RWPE2 (cell line): ENCODE data around the gene BRAF.

Experiments used
- ATAC-seq: fragments of 200-7000 bp; cut with Tn5 transposase; 3 replicates; pipeline ENCODE4 v1.9.1; 2021; ENCODE audit warnings: low read depth
- DNase-seq: peaks from one replicate; pipeline ENCODE4 v3.0.0-alpha.2; 2020; ENCODE audit warnings: low spot score
- H3K27ac ChIP-seq: fragments of 450-650 bp; 2 replicates; pipeline ENCODE4 v1.5.1; 2017; ENCODE audit warnings: mild to moderate bottlenecking; ENCODE audit not compliant: poor library complexity, severe bottlenecking
- H3K27me3 ChIP-seq: fragments of 250-450 bp; sonication (Bioruptor Pico); 2 replicates; pipeline ENCODE4 v1.5.1; 2021; ENCODE audit warnings: mild to moderate bottlenecking, moderate library complexity; ENCODE audit not compliant: insufficient read depth, poor library complexity, severe bottlenecking
- H3K36me3 ChIP-seq: fragments of 250-450 bp; sonication (Bioruptor Pico); 2 replicates; pipeline ENCODE4 v1.5.1; 2020; ENCODE audit warnings: low read depth, mild to moderate bottlenecking, moderate library complexity
- H3K4me1 ChIP-seq: fragments of 250-450 bp; sonication (Bioruptor Pico); 2 replicates; pipeline ENCODE4 v1.5.1; 2021; ENCODE audit warnings: mild to moderate bottlenecking, moderate library complexity; ENCODE audit not compliant: insufficient read depth, poor library complexity, severe bottlenecking
- H3K4me3 ChIP-seq: fragments of 250-450 bp; sonication (Bioruptor Pico); 2 replicates; pipeline ENCODE4 v1.5.1; 2021; ENCODE audit warnings: mild to moderate bottlenecking, moderate library complexity; ENCODE audit not compliant: severe bottlenecking
- H3K9me3 ChIP-seq: fragments of 250-450 bp; sonication (Bioruptor Pico); 2 replicates; pipeline ENCODE4 v1.5.1; 2021; ENCODE audit warnings: mild to moderate bottlenecking, moderate library complexity; ENCODE audit not compliant: severe bottlenecking
- CTCF ChIP-seq: fragments of 450-650 bp; IDR thresholded peaks from one replicate; pipeline ENCODE4 v1.5.1; 2017; ENCODE audit warnings: mild to moderate bottlenecking, moderate library complexity; ENCODE audit not compliant: poor library complexity, severe bottlenecking

BRAF gene

GRCh38 chr7:140686921-140687320, 237.8 kb downstream of the BRAF start:
- no peak for ATAC-seq

GRCh38 chr7:140685407-140686087, 239.2 kb downstream of the BRAF start:
- ATAC-seq (no peak), DNase-seq (no peak)
- H3K36me3 ChIP-seq = peaks cover 21% of the 10 kb centered on the region
- no peaks in the 10 kb centered on the region for H3K9me3 ChIP-seq
- no peak overlapping the region for H3K4me3 ChIP-seq
- H3K27me3 ChIP-seq = no peaks in the 10 kb centered on the region
- H3K4me1 ChIP-seq = no peaks in the 10 kb centered on the region
- H3K27ac ChIP-seq = no peak overlapping the region
- TF ChIP-seq CTCF = no peak

More at GRCh38 chr7:140686921-140687320, 237.8 kb downstream of the BRAF start:
- H3K4me1 ChIP-seq = no peaks in the 10 kb centered on the region
- H3K36me3 ChIP-seq = peaks cover 19% of the 10 kb centered on the region
- no peak for DNase-seq
- no peak for TF ChIP-seq CTCF
- no peak overlapping the region for H3K27ac ChIP-seq
- no peak overlapping the region for H3K4me3 ChIP-seq
- H3K9me3 ChIP-seq = no peaks in the 10 kb centered on the region
- no peaks in the 10 kb centered on the region for H3K27me3 ChIP-seq

GRCh38 chr7:140684066-140684950, 240.4 kb downstream of the BRAF start:
- no peaks in the 10 kb centered on the region for H3K4me1 ChIP-seq
- H3K36me3 ChIP-seq = peaks cover 30% of the 10 kb centered on the region
- H3K27me3 ChIP-seq = no peaks in the 10 kb centered on the region
- DNase-seq (no peak), ATAC-seq (no peak)
- H3K27ac ChIP-seq = no peak overlapping the region
- H3K9me3 ChIP-seq = no peaks in the 10 kb centered on the region
- no peak overlapping the region for H3K4me3 ChIP-seq
- TF ChIP-seq CTCF = no peak

- Histone ChIP-seq H3K9me3 (no peaks in the 10 kb centered on the region), H3K4me1 (no peaks in the 10 kb centered on the region), H3K36me3 (peaks cover 34% of the 10 kb centered on the region), H3K27me3 (no peaks in the 10 kb centered on the region), H3K4me3 (no peak overlapping the region), H3K27ac (no peak overlapping the region)
- DNase-seq (no peak), ATAC-seq (no peak)
- no peak for TF ChIP-seq CTCF
These were observed 241.1 kb downstream of the BRAF start for GRCh38 chr7:140683657-140684056.
